MCF 10A (cell line): ENCODE measurements around the gene ZNF43. TPM values are rescaled to one million over a fixed set of nuclear protein-coding genes. Genes with fewer than 3 reads are reported as not detected.
A peak's percentile ranks its signal among the peaks of the same experiment; 100 is the strongest.
"Not testable (repeated sequence)": the region's sequence is repeated elsewhere in the genome, so short reads cannot be mapped to it uniquely, and the experiment has no call there.

ENCODE experiments used
- Bru-seq: library from RNA; stranded (reverse); fragments of 400-500 nt; gene quantifications from one replicate; lab custom pipeline; 2021; lab: Mats Ljungman, UMichigan
- BruChase-seq, 2 experiments: library from RNA; stranded (reverse); fragments of 400-500 nt; gene quantifications; one replicate each; lab custom pipeline; 2021; lab: Mats Ljungman, UMichigan
- BruUV-seq: library from RNA; stranded (reverse); fragments of 400-500 nt; replicated peaks from 2 replicates; lab custom pipeline; 2021; lab: Mats Ljungman, UMichigan
- CTCF ChIA-PET: fragments of 300-600 bp; sonication (Branson Sonifier 250); formaldehyde crosslinking; extraction: SDS; loops from one replicate; lab custom pipeline; 2021; ENCODE audit warnings: antibody characterized with exemption, inconsistent platforms; lab: Yijun Ruan, JAX
- POLR2A ChIA-PET: fragments of 300-600, 350-650 bp; sonication (Branson Sonifier 250); formaldehyde crosslinking; extraction: SDS; loops from one replicate; lab custom pipeline; 2020; ENCODE audit warnings: antibody characterized with exemption, inconsistent platforms; lab: Yijun Ruan, JAX
- DNase-seq: peaks from one replicate; pipeline ENCODE4 v3.0.0-alpha.2; 2018; ENCODE audit not compliant: unreplicated experiment
- H3K27ac Mint-ChIP-seq: one replicate; pipeline ENCODE4 v1.8.0; 2022; ENCODE audit warnings: mild to moderate bottlenecking, low read depth, mixed read lengths; ENCODE audit not compliant: unreplicated experiment
- H3K27me3 Mint-ChIP-seq: one replicate; pipeline ENCODE4 v1.8.0; 2022; ENCODE audit warnings: mixed read lengths; ENCODE audit not compliant: insufficient read depth, unreplicated experiment
- H3K36me3 Mint-ChIP-seq: one replicate; pipeline ENCODE4 v1.8.0; 2022; ENCODE audit warnings: mild to moderate bottlenecking, moderate library complexity, mixed read lengths; ENCODE audit not compliant: insufficient read depth, unreplicated experiment
- H3K4me1 Mint-ChIP-seq: one replicate; pipeline ENCODE4 v1.8.0; 2022; ENCODE audit warnings: mixed read lengths; ENCODE audit not compliant: insufficient read depth, unreplicated experiment
- H3K4me3 Mint-ChIP-seq: one replicate; pipeline ENCODE4 v1.8.0; 2022; ENCODE audit warnings: mild to moderate bottlenecking, moderate library complexity, mixed read lengths; ENCODE audit not compliant: unreplicated experiment
- H3K9me3 Mint-ChIP-seq: one replicate; pipeline ENCODE4 v1.8.0; 2022; ENCODE audit warnings: mixed read lengths; ENCODE audit not compliant: unreplicated experiment
- intact Hi-C: fragments of 100-400 bp; cut with micrococcal nuclease; formaldehyde crosslinking; loops from 2 replicates; pipeline ENCODE4 v1.14.1; 2022
- long read RNA-seq: library from polyadenylated mRNA; stranded (forward); transcript quantifications from one replicate; pipeline ENCODE4 v2.0.0, GENCODE V29; 2022
- total RNA-seq: library from RNA; stranded (reverse); gene quantifications from 2 replicates; pipeline ENCODE4 v1.2.3, GENCODE V29; 2022
- TF ChIP-seq, protein P1 (sequence below): fragments of 200-600 bp; IDR thresholded peaks from one replicate; pipeline ENCODE4 v1.8.0; 2022; ENCODE audit warnings: antibody characterized with exemption, mild to moderate bottlenecking; ENCODE audit not compliant: unreplicated experiment

ZNF43 gene
- total RNA-seq, result 0.09 and 0.32 TPM in 2 replicates
- Bru-seq, nascent RNA, result percentile 19 among the genes with signal in this experiment
- percentile 14 among the genes with signal in this experiment for BruChase-seq, experiment 1, labeled RNA remaining after a 6-hour chase
- percentile 23 among the genes with signal in this experiment for BruChase-seq, experiment 2, labeled RNA remaining after a 2-hour chase
- long read RNA-seq, partial matches to known transcripts, result 0 of 1 reads
- long read RNA-seq, other reads (novel, unspliced or antisense), result 0 of 1 reads

DNA sequence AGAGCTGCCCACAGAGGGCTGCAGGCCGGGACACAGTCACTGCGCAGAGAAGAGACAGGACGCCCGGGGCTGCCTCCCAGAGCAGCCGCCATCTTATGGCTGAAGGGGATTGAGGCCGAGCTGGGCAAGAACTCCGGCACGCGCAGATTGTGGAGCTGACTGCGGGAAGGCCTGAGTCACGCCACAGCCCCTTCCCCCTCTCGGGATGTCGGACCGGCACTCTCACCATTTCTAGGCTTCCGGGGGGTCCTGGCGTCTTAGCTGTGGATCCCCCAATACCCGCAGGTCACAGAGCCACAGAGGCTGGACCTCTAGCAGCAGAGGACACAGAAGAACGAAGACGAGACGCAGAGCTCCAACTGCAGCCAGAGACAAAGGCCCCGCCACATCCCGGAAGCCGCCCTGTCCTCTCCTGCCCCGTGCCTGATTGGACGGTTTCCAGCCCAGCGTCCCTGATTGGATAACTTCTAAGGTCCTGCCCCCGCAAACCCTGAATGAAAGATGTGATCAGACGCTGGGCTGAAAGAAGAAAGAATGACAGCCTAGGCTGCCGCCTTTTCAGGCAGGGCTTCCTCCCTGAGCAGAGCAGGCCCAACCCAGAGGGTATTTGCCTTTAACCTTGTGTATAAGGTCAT, at the start of gene ZNF43:
Gene ZNF43, minus strand, starts transcription at position 373 of the 635 bp plus-strand sequence. Its CDS starts 144 bp downstream, at position 229.
- Mint-ChIP-seq H3K9me3 (peaks cover 8% of the 10 kb centered on the region), H3K27ac (no peak within 1 kb of the TSS), H3K4me1 (no peaks in the 10 kb centered on the region), H3K4me3 (peak within 1 kb of the TSS; percentile 36), H3K36me3 (no peaks in the 10 kb centered on the region), H3K27me3 (no peaks in the 10 kb centered on the region)
- TF ChIP-seq, protein P1, sequence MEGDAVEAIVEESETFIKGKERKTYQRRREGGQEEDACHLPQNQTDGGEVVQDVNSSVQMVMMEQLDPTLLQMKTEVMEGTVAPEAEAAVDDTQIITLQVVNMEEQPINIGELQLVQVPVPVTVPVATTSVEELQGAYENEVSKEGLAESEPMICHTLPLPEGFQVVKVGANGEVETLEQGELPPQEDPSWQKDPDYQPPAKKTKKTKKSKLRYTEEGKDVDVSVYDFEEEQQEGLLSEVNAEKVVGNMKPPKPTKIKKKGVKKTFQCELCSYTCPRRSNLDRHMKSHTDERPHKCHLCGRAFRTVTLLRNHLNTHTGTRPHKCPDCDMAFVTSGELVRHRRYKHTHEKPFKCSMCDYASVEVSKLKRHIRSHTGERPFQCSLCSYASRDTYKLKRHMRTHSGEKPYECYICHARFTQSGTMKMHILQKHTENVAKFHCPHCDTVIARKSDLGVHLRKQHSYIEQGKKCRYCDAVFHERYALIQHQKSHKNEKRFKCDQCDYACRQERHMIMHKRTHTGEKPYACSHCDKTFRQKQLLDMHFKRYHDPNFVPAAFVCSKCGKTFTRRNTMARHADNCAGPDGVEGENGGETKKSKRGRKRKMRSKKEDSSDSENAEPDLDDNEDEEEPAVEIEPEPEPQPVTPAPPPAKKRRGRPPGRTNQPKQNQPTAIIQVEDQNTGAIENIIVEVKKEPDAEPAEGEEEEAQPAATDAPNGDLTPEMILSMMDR, result no peak
- BruUV-seq, result no TSS peak
- ChIA-PET POLR2A (no interaction called here), CTCF (no interaction called here)
- intact Hi-C loops, result no loop called here
- DNase-seq, result no peak

DNA sequence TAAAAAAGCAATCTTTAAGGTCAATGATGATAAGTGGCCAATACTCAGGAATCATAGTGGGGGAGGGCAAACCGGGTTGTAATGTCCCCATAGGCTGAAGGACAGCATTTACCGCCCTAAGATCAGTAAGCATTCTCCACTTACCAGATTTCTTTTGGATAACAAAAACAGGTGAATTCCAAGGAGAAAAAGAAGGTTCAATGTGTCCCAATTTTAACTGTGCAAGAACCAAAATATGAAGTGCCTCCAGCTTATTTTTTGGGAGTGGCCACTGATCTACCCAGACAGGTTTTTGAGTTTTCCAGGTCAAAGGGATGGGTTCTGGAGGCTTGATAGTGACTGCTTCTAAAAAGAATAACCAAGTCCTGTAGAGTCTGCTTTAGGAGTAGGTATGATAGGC, 49.5 kb upstream of the ZNF43 start:
- POLR2A ChIA-PET, H3K36me3 Mint-ChIP-seq, H3K4me3 Mint-ChIP-seq, intact Hi-C loops, CTCF ChIA-PET, H3K4me1 Mint-ChIP-seq, BruUV-seq, H3K27ac Mint-ChIP-seq, DNase-seq, H3K27me3 Mint-ChIP-seq: not testable (repeated sequence)
- peaks cover 27% of the 10 kb centered on the region for H3K9me3 Mint-ChIP-seq

DNA sequence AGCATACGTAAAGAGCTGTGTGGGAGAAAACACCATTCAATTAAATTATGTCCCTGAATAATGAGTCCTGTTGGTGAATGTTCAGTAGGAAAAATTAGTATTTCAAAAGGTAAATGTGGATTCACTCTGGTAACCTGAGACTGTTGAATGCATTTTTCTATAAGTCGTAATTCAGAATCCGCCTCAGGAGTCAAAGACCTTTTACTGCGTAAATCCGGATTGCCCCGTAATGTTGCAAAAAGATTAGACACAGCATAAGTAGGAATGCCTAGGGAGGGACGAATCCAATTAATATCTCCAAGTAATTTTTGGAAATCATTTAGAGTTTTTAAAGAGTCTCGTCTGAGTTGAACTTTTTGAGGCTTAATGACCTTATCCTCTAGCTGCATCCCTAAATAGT, 48.8 kb upstream of the ZNF43 start:
- H3K4me3 Mint-ChIP-seq, CTCF ChIA-PET, H3K27ac Mint-ChIP-seq, BruUV-seq, H3K36me3 Mint-ChIP-seq, H3K4me1 Mint-ChIP-seq, intact Hi-C loops, POLR2A ChIA-PET, DNase-seq, H3K27me3 Mint-ChIP-seq: not testable (repeated sequence)
- peaks cover 27% of the 10 kb centered on the region for H3K9me3 Mint-ChIP-seq

DNA sequence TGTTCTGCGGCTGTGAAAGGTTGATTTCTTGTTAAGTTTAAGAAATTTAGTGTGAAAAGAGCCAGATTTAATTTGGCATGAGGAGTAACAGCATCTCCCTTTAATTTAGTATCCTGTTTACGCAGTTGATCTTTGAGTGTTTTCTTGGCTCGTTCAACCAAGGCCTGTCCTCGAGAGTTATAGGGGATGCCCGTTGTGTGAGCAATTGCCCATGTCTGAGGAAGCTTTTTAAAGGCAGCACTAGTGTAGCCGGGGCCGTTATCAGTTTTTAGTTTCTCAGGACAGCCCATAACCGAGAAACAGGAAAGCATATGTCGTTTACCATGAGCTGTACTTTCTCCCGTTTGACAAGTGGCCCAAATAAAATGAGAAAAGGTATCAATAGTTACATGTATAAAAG, 47.5 kb upstream of the ZNF43 start:
- Mint-ChIP-seq H3K27me3 (no peaks in the 10 kb centered on the region), H3K4me3 (no peak overlapping the region), H3K4me1 (no peaks in the 10 kb centered on the region), H3K27ac (no peak overlapping the region), H3K36me3 (no peaks in the 10 kb centered on the region), H3K9me3 (peaks cover 28% of the 10 kb centered on the region)
- TF ChIP-seq, protein P1, result no peak
- DNase-seq, result no peak
- POLR2A ChIA-PET, result no interaction called here
- intact Hi-C loops, result no loop called here
- CTCF ChIA-PET, result no interaction called here
- no TSS peak for BruUV-seq

DNA sequence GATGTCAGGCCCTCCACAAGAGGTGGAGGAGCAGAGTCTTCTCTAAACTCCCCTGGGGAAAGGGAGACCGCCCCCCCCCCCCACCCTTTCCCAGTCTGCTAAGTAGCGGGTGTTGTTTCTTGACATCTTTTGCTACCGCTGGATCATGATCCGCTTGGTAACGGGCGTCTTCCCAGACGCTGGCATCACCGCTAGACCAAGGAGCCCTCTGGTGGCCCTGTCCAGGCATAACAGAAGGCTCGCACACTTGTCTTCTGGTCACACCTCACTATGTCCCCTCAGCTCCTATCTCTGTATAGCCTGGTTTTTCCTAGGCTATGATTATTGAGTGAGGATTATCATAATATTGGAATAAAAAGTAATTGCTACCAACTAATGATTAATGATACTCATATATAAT, 44.8 kb upstream of the ZNF43 start:
- POLR2A ChIA-PET, intact Hi-C loops, H3K36me3 Mint-ChIP-seq, H3K4me1 Mint-ChIP-seq, CTCF ChIA-PET, H3K27ac Mint-ChIP-seq, H3K27me3 Mint-ChIP-seq, DNase-seq, BruUV-seq, H3K4me3 Mint-ChIP-seq: not testable (repeated sequence)
- H3K9me3 Mint-ChIP-seq, result peaks cover 19% of the 10 kb centered on the region
